ENCODE data around the gene REPS1. TPM values are rescaled to one million over a fixed set of nuclear protein-coding genes. Genes with fewer than 3 reads are reported as not detected.

The REPS1 gene
- total and polyA plus RNA-seq, 7 experiments from 2014 or later, result 24.7 to 74.6 (median 65.4) TPM

GRCh38 chr6:138957484-138957883, 30.6 kb downstream of the REPS1 start:
- Histone ChIP-seq H3K27me3 (ENCODE audit: control insufficient read depth in 2 of 2, insufficient read depth in 2 of 2, low read length in 2 of 2) (no peaks in the 10 kb centered on the region), H3K4me3 (ENCODE audit: low read length) (no peak overlapping the region), H3K36me3 (ENCODE audit: control insufficient read depth in 2 of 3, insufficient read depth in 3 of 3, low read length in 3 of 3) (no peaks in the 10 kb centered on the region), H3K9me3 (ENCODE audit: control insufficient read depth in 2 of 3, low read length in 3 of 3) (no peaks in the 10 kb centered on the region), H3K27ac (ENCODE audit: low read depth, low read length) (no peak overlapping the region), H3K4me1 (ENCODE audit: control insufficient read depth in 2 of 2, insufficient read depth in 2 of 2, low read length in 2 of 2) (peaks cover 11 to 14% of the 10 kb centered on the region in 2 donors)
- H3K4me1 Mint-ChIP-seq, result peaks cover 47 to 89% (median 68%) of the 10 kb centered on the region in 7 donors
- peaks cover 0 to 12% (median 5%) of the 10 kb centered on the region in 5 donors for H3K36me3 Mint-ChIP-seq
- DNase-seq (no peak), ATAC-seq (no peak)
- intact Hi-C loops (cut with micrococcal nuclease), result no loop called here
- ChIA-PET CTCF (no interaction called here), POLR2A (interaction anchor here (0.6 kb wide), 1 partner anchor 198 kb away, joined by 3 read pairs; no protein-coding TSS in a partner anchor)
- H3K4me3 Mint-ChIP-seq, result peak overlapping the region in 7 of 10 donors; percentile 1 to 71 (median 42)
- no peaks in the 10 kb centered on the region for H3K27me3 Mint-ChIP-seq
- peak overlapping the region in 5 of 9 donors; percentile 2 to 71 (median 10) for H3K27ac Mint-ChIP-seq
- peaks cover 0 to 5% (median 0%) of the 10 kb centered on the region in 11 donors for H3K9me3 Mint-ChIP-seq

- Histone ChIP-seq H3K4me3 (ENCODE audit: low read length) (no peak overlapping the region), H3K27me3 (ENCODE audit: control insufficient read depth in 2 of 2, insufficient read depth in 2 of 2, low read length in 2 of 2) (no peaks in the 10 kb centered on the region), H3K4me1 (ENCODE audit: control insufficient read depth in 2 of 2, insufficient read depth in 2 of 2, low read length in 2 of 2) (peaks cover 11 to 14% of the 10 kb centered on the region in 2 donors), H3K36me3 (ENCODE audit: control insufficient read depth in 2 of 3, insufficient read depth in 3 of 3, low read length in 3 of 3) (no peaks in the 10 kb centered on the region), H3K27ac (ENCODE audit: low read depth, low read length) (no peak overlapping the region), H3K9me3 (ENCODE audit: control insufficient read depth in 2 of 3, low read length in 3 of 3) (no peaks in the 10 kb centered on the region)
- Mint-ChIP-seq H3K27me3 (no peaks in the 10 kb centered on the region), H3K4me1 (peaks cover 47 to 90% (median 77%) of the 10 kb centered on the region in 7 donors), H3K9me3 (peaks cover 0 to 5% (median 0%) of the 10 kb centered on the region in 11 donors), H3K36me3 (peaks cover 0 to 15% (median 5%) of the 10 kb centered on the region in 5 donors), H3K4me3 (peak overlapping the region in 4 of 10 donors; percentile 34 to 71 (median 50)), H3K27ac (peak overlapping the region in 6 of 9 donors; percentile 2 to 47 (median 16))
- CTCF ChIA-PET, result interaction anchor here (1.3 kb wide), 1 partner anchor 31 kb away, joined by 3 read pairs; no protein-coding TSS in a partner anchor
- intact Hi-C loops (cut with micrococcal nuclease), result no loop called here
- no peak for ATAC-seq
- no peak for DNase-seq
- POLR2A ChIA-PET, result interaction anchor here (0.8 kb wide), 1 partner anchor 187 kb away, joined by 3 read pairs; no protein-coding TSS in a partner anchor
These were observed 31.7 kb downstream of the REPS1 start for GRCh38 chr6:138956244-138956924.

GRCh38 chr6:138955262-138955661, 32.8 kb downstream of the REPS1 start:
- no peak overlapping the region for H3K4me3 ChIP-seq (ENCODE audit: low read length)
- Mint-ChIP-seq H3K4me1 (peaks cover 47 to 88% (median 71%) of the 10 kb centered on the region in 7 donors), H3K36me3 (peaks cover 0 to 15% (median 5%) of the 10 kb centered on the region in 5 donors), H3K9me3 (peaks cover 0 to 5% (median 0%) of the 10 kb centered on the region in 11 donors), H3K27ac (peak overlapping the region in 1 of 9 donors; percentile 32), H3K4me3 (peak overlapping the region in 1 of 10 donors; percentile 14), H3K27me3 (no peaks in the 10 kb centered on the region)
- H3K9me3 ChIP-seq (ENCODE audit: control insufficient read depth in 2 of 3, low read length in 3 of 3), result no peaks in the 10 kb centered on the region
- ChIA-PET CTCF (no interaction called here), POLR2A (no interaction called here)
- no peaks in the 10 kb centered on the region for H3K27me3 ChIP-seq (ENCODE audit: control insufficient read depth in 2 of 2, insufficient read depth in 2 of 2, low read length in 2 of 2)
- H3K36me3 ChIP-seq (ENCODE audit: control insufficient read depth in 2 of 3, insufficient read depth in 3 of 3, low read length in 3 of 3), result no peaks in the 10 kb centered on the region
- H3K27ac ChIP-seq (ENCODE audit: low read depth, low read length), result no peak overlapping the region
- no peak for ATAC-seq
- no peak for DNase-seq
- intact Hi-C loops (cut with micrococcal nuclease), result no loop called here
- H3K4me1 ChIP-seq (ENCODE audit: control insufficient read depth in 2 of 2, insufficient read depth in 2 of 2, low read length in 2 of 2), result peaks cover 11 to 14% of the 10 kb centered on the region in 2 donors

- Histone ChIP-seq H3K36me3 (ENCODE audit: control insufficient read depth in 2 of 3, insufficient read depth in 3 of 3, low read length in 3 of 3) (no peaks in the 10 kb centered on the region), H3K4me1 (ENCODE audit: control insufficient read depth in 2 of 2, insufficient read depth in 2 of 2, low read length in 2 of 2) (peaks cover 7% of the 10 kb centered on the region in 2 donors), H3K27ac (ENCODE audit: low read depth, low read length) (no peak overlapping the region), H3K9me3 (ENCODE audit: control insufficient read depth in 2 of 3, low read length in 3 of 3) (no peaks in the 10 kb centered on the region), H3K27me3 (ENCODE audit: control insufficient read depth in 2 of 2, insufficient read depth in 2 of 2, low read length in 2 of 2) (no peaks in the 10 kb centered on the region), H3K4me3 (ENCODE audit: low read length) (no peak overlapping the region)
- Mint-ChIP-seq H3K4me3 (peak overlapping the region in 1 of 10 donors; percentile 3), H3K9me3 (peaks cover 0 to 5% (median 0%) of the 10 kb centered on the region in 11 donors), H3K36me3 (peaks cover 0 to 19% (median 9%) of the 10 kb centered on the region in 5 donors), H3K27ac (peak overlapping the region in 3 of 9 donors; percentile 2 to 52 (median 14)), H3K4me1 (peaks cover 45 to 88% (median 70%) of the 10 kb centered on the region in 7 donors), H3K27me3 (no peaks in the 10 kb centered on the region)
- intact Hi-C loops (cut with micrococcal nuclease), result no loop called here
- DNase-seq, result no peak
- ATAC-seq, result no peak
- CTCF ChIA-PET, result no interaction called here
- POLR2A ChIA-PET, result interaction anchor here (0.6 to 0.7 kb wide), 2 partner anchors 10 to 240 kb away, joined by 3 to 4 read pairs; no protein-coding TSS in a partner anchor
These were observed 34.6 kb downstream of the REPS1 start for GRCh38 chr6:138953451-138953850.

GRCh38 chr6:138948546-138949179, 39.4 kb downstream of the REPS1 start:
- Mint-ChIP-seq H3K27me3 (no peaks in the 10 kb centered on the region), H3K36me3 (peaks cover 0 to 43% (median 29%) of the 10 kb centered on the region in 5 donors), H3K4me1 (peaks cover 36 to 63% (median 57%) of the 10 kb centered on the region in 7 donors), H3K27ac (peak overlapping the region in 6 of 9 donors; percentile 18 to 56 (median 24)), H3K4me3 (peak overlapping the region in 1 of 10 donors; percentile 22), H3K9me3 (peaks cover 0 to 2% (median 0%) of the 10 kb centered on the region in 11 donors)
- Histone ChIP-seq H3K9me3 (ENCODE audit: control insufficient read depth in 2 of 3, low read length in 3 of 3) (no peaks in the 10 kb centered on the region), H3K36me3 (ENCODE audit: control insufficient read depth in 2 of 3, insufficient read depth in 3 of 3, low read length in 3 of 3) (peaks cover 0 to 20% (median 0%) of the 10 kb centered on the region in 3 experiments), H3K4me1 (ENCODE audit: control insufficient read depth in 2 of 2, insufficient read depth in 2 of 2, low read length in 2 of 2) (peaks cover 9 to 10% of the 10 kb centered on the region in 2 donors), H3K27me3 (ENCODE audit: control insufficient read depth in 2 of 2, insufficient read depth in 2 of 2, low read length in 2 of 2) (no peaks in the 10 kb centered on the region), H3K27ac (ENCODE audit: low read depth, low read length) (no peak overlapping the region), H3K4me3 (ENCODE audit: low read length) (no peak overlapping the region)
- ChIA-PET POLR2A (no interaction called here), CTCF (no interaction called here)
- intact Hi-C loops (cut with micrococcal nuclease), result loop anchor here in 1 of 2 donors (2.0 to 5.0 kb wide), 2 partner anchors 18 to 39 kb away; partner anchors contain the start of gene REPS1
- no peak for ATAC-seq
- DNase-seq, result no peak

- POLR2A ChIA-PET, result no interaction called here
- Histone ChIP-seq H3K9me3 (ENCODE audit: control insufficient read depth in 2 of 3, low read length in 3 of 3) (no peaks in the 10 kb centered on the region), H3K36me3 (ENCODE audit: control insufficient read depth in 2 of 3, insufficient read depth in 3 of 3, low read length in 3 of 3) (peaks cover 0 to 25% (median 3%) of the 10 kb centered on the region in 3 experiments), H3K4me3 (ENCODE audit: low read length) (no peak overlapping the region), H3K27ac (ENCODE audit: low read depth, low read length) (no peak overlapping the region), H3K27me3 (ENCODE audit: control insufficient read depth in 2 of 2, insufficient read depth in 2 of 2, low read length in 2 of 2) (no peaks in the 10 kb centered on the region), H3K4me1 (ENCODE audit: control insufficient read depth in 2 of 2, insufficient read depth in 2 of 2, low read length in 2 of 2) (peaks cover 9 to 10% of the 10 kb centered on the region in 2 donors)
- H3K4me3 Mint-ChIP-seq, result peak overlapping the region in 3 of 10 donors; percentile 27 to 63 (median 29)
- H3K27me3 Mint-ChIP-seq, result no peaks in the 10 kb centered on the region
- peak overlapping the region in 1 of 9 donors; percentile 32 for H3K27ac Mint-ChIP-seq
- no peak for ATAC-seq
- CTCF ChIA-PET, result no interaction called here
- peaks cover 30 to 56% (median 51%) of the 10 kb centered on the region in 7 donors for H3K4me1 Mint-ChIP-seq
- intact Hi-C loops (cut with micrococcal nuclease), result loop anchor here in 1 of 2 donors (2.0 to 5.0 kb wide), 2 partner anchors 19 to 39 kb away; partner anchors contain the start of gene REPS1
- peaks cover 5 to 48% (median 29%) of the 10 kb centered on the region in 5 donors for H3K36me3 Mint-ChIP-seq
- DNase-seq, result no peak
- H3K9me3 Mint-ChIP-seq, result peaks cover 0 to 2% (median 0%) of the 10 kb centered on the region in 11 donors
These were observed 40.0 kb downstream of the REPS1 start for GRCh38 chr6:138948004-138948403.

Data from naive thymus-derived CD4-positive, alpha-beta T cell (primary cell).